ENCODE measurements around the gene EGLN1.
"Not testable (repeated sequence)": the region's sequence is repeated elsewhere in the genome, so short reads cannot be mapped to it uniquely, and the experiment has no call there.

Gene EGLN1

GRCh38 chr1:231376875-231377549 lies 45.1 kb downstream of the EGLN1 start:
- FAIRE-seq (no peak), DNase-seq (ENCODE audit: insufficient read length, low spot score) (no peak)
- TF ChIP-seq POLR2A (IDR thresholded peaks at IDR 0.05; ENCODE audit: low read depth, low read length) = no peak

DNA sequence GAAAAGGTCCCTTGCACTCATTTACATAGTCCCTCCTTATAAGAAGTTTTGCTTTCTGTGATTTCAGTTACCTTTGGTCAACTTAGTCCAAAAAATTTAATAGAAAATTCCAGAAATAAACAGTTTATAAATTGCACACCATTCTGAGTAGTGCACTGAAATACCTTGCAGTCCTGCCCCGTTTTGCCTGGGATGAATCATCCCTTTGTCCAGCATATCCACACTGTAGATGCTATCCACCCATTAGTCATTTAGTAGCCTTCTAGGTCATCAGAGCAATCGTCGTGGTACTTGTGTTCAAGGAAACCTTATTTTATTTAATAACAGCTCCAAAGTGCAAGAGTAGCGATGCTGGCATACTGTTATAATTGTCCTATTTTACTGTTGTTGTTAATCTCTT lies 46.0 kb downstream of the EGLN1 start:
- no peak for DNase-seq (ENCODE audit: insufficient read length, low spot score)
- no peak for TF ChIP-seq POLR2A (IDR thresholded peaks at IDR 0.05; ENCODE audit: low read depth, low read length)
- FAIRE-seq = no peak

GRCh38 chr1:231374394-231374793 lies 47.7 kb downstream of the EGLN1 start:
- FAIRE-seq (no peak), DNase-seq (ENCODE audit: insufficient read length, low spot score) (no peak)
- TF ChIP-seq POLR2A (IDR thresholded peaks at IDR 0.05; ENCODE audit: low read depth, low read length) = no peak

- TF ChIP-seq POLR2A (IDR thresholded peaks at IDR 0.05; ENCODE audit: low read depth, low read length) = no peak
- DNase-seq (ENCODE audit: insufficient read length, low spot score) (no peak), FAIRE-seq (no peak)
These were observed 49.6 kb downstream of the EGLN1 start for GRCh38 chr1:231372501-231372900.

DNA sequence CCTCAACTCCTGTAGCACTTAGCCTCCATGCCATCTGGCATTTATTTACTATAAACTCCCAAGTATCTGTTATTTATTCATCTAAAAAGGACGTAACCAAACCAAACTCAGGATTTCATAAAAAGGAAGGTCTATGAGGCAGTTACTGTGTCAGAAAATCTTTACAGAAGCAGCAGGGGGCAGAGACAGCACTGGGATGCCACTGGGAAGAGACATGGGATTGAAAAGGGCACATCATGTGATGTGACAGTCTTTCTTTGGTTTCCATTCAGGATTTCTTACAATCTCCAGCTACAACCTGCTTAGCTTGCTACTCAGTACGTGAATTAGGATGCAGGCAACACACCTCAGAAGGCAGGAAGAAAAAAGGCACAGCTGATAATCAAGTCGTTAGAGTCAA lies 52.8 kb downstream of the EGLN1 start:
- peak; percentile 27 for FAIRE-seq
- DNase-seq (ENCODE audit: insufficient read length, low spot score) = no peak
- TF ChIP-seq POLR2A (IDR thresholded peaks at IDR 0.05; ENCODE audit: low read depth, low read length) = no peak

- TF ChIP-seq POLR2A (IDR thresholded peaks at IDR 0.05; ENCODE audit: low read depth, low read length) = no peak
- DNase-seq (ENCODE audit: insufficient read length, low spot score) (no peak), FAIRE-seq (no peak)
These were observed 57.9 kb downstream of the EGLN1 start for GRCh38 chr1:231364192-231364591.

GRCh38 chr1:231363624-231364023 lies 58.5 kb downstream of the EGLN1 start:
- FAIRE-seq = no peak
- no peak for DNase-seq (ENCODE audit: insufficient read length, low spot score)
- TF ChIP-seq POLR2A (IDR thresholded peaks at IDR 0.05; ENCODE audit: low read depth, low read length) = no peak

GRCh38 chr1:231362325-231362724 lies 59.8 kb downstream of the EGLN1 start:
- FAIRE-seq (no peak), DNase-seq (ENCODE audit: insufficient read length, low spot score) (no peak)
- no peak for TF ChIP-seq POLR2A (IDR thresholded peaks at IDR 0.05; ENCODE audit: low read depth, low read length)

- peak; percentile 82 for FAIRE-seq
- DNase-seq (ENCODE audit: insufficient read length, low spot score) = peak; percentile 38
- TF ChIP-seq POLR2A (IDR thresholded peaks at IDR 0.05; ENCODE audit: low read depth, low read length) = no peak
These were observed 63.0 kb downstream of the EGLN1 start for GRCh38 chr1:231359113-231359512.

DNA sequence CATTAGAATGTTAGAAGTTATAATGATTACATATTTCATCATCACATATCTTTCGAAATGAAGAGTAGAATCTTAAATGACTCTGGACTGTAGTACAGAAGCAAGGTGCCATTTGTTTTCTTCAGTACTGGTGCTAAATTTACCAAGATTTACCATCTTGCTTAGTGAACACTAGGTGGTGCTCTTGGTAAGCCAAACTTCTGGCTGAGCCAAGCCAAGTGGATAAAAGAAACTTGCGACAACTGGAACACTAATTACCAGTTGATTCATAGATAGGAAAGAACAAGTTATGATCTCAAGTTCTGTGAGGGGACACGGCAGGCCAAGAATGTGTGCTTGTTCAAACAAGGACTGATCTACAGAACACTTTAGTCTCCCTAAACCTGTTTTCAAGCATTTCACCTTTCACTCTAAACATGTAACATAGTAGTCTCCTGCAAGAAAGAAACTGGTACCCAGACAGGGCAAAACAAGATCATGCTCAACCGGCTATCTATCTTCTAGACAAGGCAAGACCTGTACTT lies 64.2 kb downstream of the EGLN1 start:
- DNase-seq (ENCODE audit: insufficient read length, low spot score) (no peak), FAIRE-seq (peak; percentile 86)
- no peak for TF ChIP-seq POLR2A (IDR thresholded peaks at IDR 0.05; ENCODE audit: low read depth, low read length)

DNA sequence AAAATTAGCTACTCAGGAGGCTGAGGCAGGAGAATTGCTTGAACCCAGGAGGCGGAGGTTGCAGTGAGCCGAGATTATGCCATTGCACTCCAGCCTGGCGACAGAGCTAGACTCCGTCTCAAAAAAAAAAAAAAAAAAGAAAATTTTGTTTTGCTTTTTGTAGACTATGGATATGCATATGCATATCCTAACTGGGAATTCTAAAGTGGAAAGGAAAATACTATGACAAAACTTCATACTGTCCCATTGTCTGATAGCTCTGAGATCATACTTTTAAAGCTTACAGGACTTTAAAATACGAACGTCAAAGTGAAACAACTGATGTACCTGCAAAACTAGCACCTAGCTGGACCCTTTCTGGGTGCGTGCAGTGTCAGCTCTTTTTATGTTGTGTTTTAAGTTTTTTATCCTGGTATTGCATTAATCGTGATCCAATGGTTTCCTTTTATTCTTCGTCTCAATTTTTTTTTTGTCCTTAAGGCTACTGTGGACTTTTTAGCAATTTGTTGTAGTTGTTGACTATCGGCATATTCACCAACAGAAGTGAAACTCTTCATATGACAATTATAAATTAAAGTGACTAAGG lies 64.8 kb downstream of the EGLN1 start:
- DNase-seq (ENCODE audit: insufficient read length, low spot score) (no peak), FAIRE-seq (no peak)
- no peak for TF ChIP-seq POLR2A (IDR thresholded peaks at IDR 0.05; ENCODE audit: low read depth, low read length)

DNA sequence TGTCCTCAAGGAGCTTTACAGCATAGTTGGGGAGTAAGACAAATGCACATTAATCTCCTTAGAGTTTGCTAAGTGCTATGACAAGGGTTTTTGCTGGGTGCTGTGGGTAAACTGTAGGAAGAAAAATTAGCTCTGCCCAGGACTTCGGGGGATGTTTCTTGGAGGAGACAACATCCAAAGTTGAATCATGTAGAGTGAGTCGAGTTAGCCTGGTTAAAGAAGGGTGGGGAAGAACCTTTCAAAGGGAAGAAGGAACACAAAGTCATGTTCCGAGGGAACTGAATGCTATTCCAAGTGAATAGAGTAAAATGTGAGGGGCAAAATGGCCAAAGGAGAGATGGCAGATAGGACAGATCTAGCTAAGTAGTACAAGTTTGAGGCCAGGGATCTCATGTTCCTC lies 66.9 kb downstream of the EGLN1 start:
- no peak for DNase-seq (ENCODE audit: insufficient read length, low spot score)
- no peak for FAIRE-seq
- no peak for TF ChIP-seq POLR2A (IDR thresholded peaks at IDR 0.05; ENCODE audit: low read depth, low read length)

DNA sequence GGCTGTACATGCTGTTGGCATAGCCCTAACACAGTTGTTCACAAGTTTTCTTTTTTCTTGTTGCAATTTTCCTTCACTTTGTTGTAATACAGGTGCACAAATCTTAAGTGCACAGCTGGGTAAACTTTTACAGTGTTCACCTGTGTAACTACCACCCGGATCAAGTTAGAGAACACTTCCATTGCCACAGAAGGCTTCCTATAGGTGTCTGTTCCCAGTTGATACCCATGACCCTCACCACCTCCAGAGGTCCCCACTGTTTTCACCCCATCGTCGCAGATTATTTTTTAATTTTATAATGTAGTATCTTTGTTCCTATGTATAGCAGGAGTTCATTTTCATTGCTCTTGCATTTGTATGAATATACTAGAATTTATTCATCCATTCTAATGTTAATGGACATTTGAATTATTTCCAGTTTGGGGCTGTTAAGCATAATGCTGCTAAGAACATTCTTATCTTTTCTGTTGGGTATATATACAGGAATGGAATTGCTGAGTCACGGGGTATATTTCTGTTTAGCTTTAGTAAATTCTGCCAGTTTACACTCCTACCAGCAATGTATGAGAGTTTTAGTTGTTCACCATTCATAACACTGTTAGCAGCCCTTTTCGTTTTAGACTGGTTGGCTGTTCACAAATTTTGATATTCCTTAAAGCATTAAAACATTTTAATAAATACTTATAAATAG lies 67.6 kb downstream of the EGLN1 start:
- TF ChIP-seq POLR2A (IDR thresholded peaks at IDR 0.05; ENCODE audit: low read depth, low read length) = no peak
- no peak for FAIRE-seq
- DNase-seq (ENCODE audit: insufficient read length, low spot score) = no peak

GRCh38 chr1:231353086-231353485 lies 69.0 kb downstream of the EGLN1 start:
- TF ChIP-seq POLR2A (IDR thresholded peaks at IDR 0.05; ENCODE audit: low read depth, low read length) = no peak
- DNase-seq (ENCODE audit: insufficient read length, low spot score) = no peak
- FAIRE-seq = no peak

- no peak for FAIRE-seq
- no peak for TF ChIP-seq POLR2A (IDR thresholded peaks at IDR 0.05; ENCODE audit: low read depth, low read length)
These were observed 70.3 kb downstream of the EGLN1 start for GRCh38 chr1:231351816-231352215.

DNA sequence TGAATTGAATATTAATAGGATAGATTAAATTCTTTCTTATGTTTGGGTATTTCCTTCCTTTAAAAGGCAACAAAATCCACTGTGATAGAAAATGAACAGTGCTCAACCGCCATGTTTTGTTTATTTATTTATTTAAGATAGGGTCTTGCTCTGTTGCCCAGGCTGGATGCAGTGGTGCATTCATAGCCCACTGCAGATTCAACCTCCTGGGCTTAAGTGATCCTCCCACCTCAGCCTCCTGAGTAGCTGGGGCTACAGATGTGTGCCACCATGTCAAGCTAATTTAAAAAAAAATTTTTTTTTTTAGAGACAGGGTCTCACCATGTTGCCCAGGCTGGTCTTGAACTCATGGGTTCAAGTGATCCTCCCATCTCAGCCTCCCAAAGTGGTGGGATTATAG lies 73.2 kb downstream of the EGLN1 start:
- DNase-seq (ENCODE audit: insufficient read length, low spot score); FAIRE-seq: not testable (repeated sequence)

More at GRCh38 chr1:231351816-231352215, 70.3 kb downstream of the EGLN1 start:
- no peak for DNase-seq (ENCODE audit: insufficient read length, low spot score)
